ENCODE measurements around the gene FERMT1. TPM values are rescaled to one million over a fixed set of nuclear protein-coding genes. Genes with fewer than 3 reads are reported as not detected.

The FERMT1 gene
- total RNA-seq (2022): 25.5 and 43.1 TPM in 2 replicates
- Bru-seq, nascent RNA: percentile 69 among the genes with signal in this experiment
- BruChase-seq, experiment 1, labeled RNA remaining after a 6-hour chase: percentile 70 among the genes with signal in this experiment
- percentile 61 among the genes with signal in this experiment for BruChase-seq, experiment 2, labeled RNA remaining after a 2-hour chase
- long read RNA-seq, full-length matches to known transcripts: 2 of 10 reads
- long read RNA-seq, partial matches to known transcripts: 1 of 10 reads
- long read RNA-seq, other reads (novel, unspliced or antisense): 7 of 10 reads

GRCh38 chr20:6122873-6123648, at the start of gene FERMT1:
Gene FERMT1, minus strand, starts transcription at chr20:6123030. Its CDS starts 3,476 bp downstream, at chr20:6119554.
- peaks cover 12% of the 10 kb centered on the region for H3K4me1 Mint-ChIP-seq (ENCODE audit: insufficient read depth, unreplicated experiment)
- H3K36me3 Mint-ChIP-seq (ENCODE audit: insufficient read depth, unreplicated experiment): peaks cover 20% of the 10 kb centered on the region
- peak; percentile 84 for DNase-seq (ENCODE audit: unreplicated experiment)
- H3K4me3 Mint-ChIP-seq (ENCODE audit: unreplicated experiment): peak within 1 kb of the TSS; percentile 83
- intact Hi-C loops (cut with micrococcal nuclease): no loop called here
- no peaks in the 10 kb centered on the region for H3K27me3 Mint-ChIP-seq (ENCODE audit: insufficient read depth, unreplicated experiment)
- BruUV-seq (replicated peaks): TSS peak; percentile 87
- ChIA-PET POLR2A (interaction anchor here (0.5 to 4.3 kb wide), 35 partner anchors 8 to 1896 kb away, joined by 3 to 75 read pairs (median 3); partner anchors contain the start of genes BMP2, LRRN4, PCNA and TMX4), CTCF (interaction anchor here (0.6 to 2.0 kb wide), 13 partner anchors 8 to 1583 kb away, joined by 3 to 12 read pairs (median 4); no protein-coding TSS in a partner anchor)
- H3K9me3 Mint-ChIP-seq (ENCODE audit: unreplicated experiment): no peaks in the 10 kb centered on the region
- peak; percentile 22 for TF ChIP-seq CTCF (IDR thresholded peaks at IDR 0.05; ENCODE audit: unreplicated experiment)
- peak within 1 kb of the TSS; percentile 95 for H3K27ac Mint-ChIP-seq (ENCODE audit: low read depth, unreplicated experiment)

- no peaks in the 10 kb centered on the region for H3K4me1 Mint-ChIP-seq (ENCODE audit: insufficient read depth, unreplicated experiment)
- no peaks in the 10 kb centered on the region for H3K27me3 Mint-ChIP-seq (ENCODE audit: insufficient read depth, unreplicated experiment)
- no peak for TF ChIP-seq CTCF (IDR thresholded peaks at IDR 0.05; ENCODE audit: unreplicated experiment)
- POLR2A ChIA-PET: no interaction called here
- no peaks in the 10 kb centered on the region for H3K9me3 Mint-ChIP-seq (ENCODE audit: unreplicated experiment)
- BruUV-seq (replicated peaks): no TSS peak
- no peak overlapping the region for H3K27ac Mint-ChIP-seq (ENCODE audit: low read depth, unreplicated experiment)
- peak; percentile 32 for DNase-seq (ENCODE audit: unreplicated experiment)
- no peaks in the 10 kb centered on the region for H3K36me3 Mint-ChIP-seq (ENCODE audit: insufficient read depth, unreplicated experiment)
- intact Hi-C loops (cut with micrococcal nuclease): no loop called here
- no peak overlapping the region for H3K4me3 Mint-ChIP-seq (ENCODE audit: unreplicated experiment)
- CTCF ChIA-PET: interaction anchor here (0.5 to 3.0 kb wide), 16 partner anchors 8 to 1767 kb away, joined by 3 to 9 read pairs (median 4); no protein-coding TSS in a partner anchor
Observed at GRCh38 chr20:6169251-6169650, 46.4 kb upstream of the FERMT1 start.

- no peak for DNase-seq (ENCODE audit: unreplicated experiment)
- CTCF ChIA-PET: no interaction called here
- no peak for TF ChIP-seq CTCF (IDR thresholded peaks at IDR 0.05; ENCODE audit: unreplicated experiment)
- POLR2A ChIA-PET: no interaction called here
- intact Hi-C loops (cut with micrococcal nuclease): no loop called here
- Mint-ChIP-seq H3K27ac (ENCODE audit: low read depth, unreplicated experiment) (no peak overlapping the region), H3K4me3 (ENCODE audit: unreplicated experiment) (no peak overlapping the region), H3K9me3 (ENCODE audit: unreplicated experiment) (no peaks in the 10 kb centered on the region), H3K27me3 (ENCODE audit: insufficient read depth, unreplicated experiment) (no peaks in the 10 kb centered on the region), H3K4me1 (ENCODE audit: insufficient read depth, unreplicated experiment) (no peaks in the 10 kb centered on the region), H3K36me3 (ENCODE audit: insufficient read depth, unreplicated experiment) (no peaks in the 10 kb centered on the region)
- no TSS peak for BruUV-seq (replicated peaks)
Observed at GRCh38 chr20:6168204-6168603, 45.4 kb upstream of the FERMT1 start.

GRCh38 chr20:6165346-6165745, 42.5 kb upstream of the FERMT1 start:
- Mint-ChIP-seq H3K27ac (ENCODE audit: low read depth, unreplicated experiment) (no peak overlapping the region), H3K4me3 (ENCODE audit: unreplicated experiment) (no peak overlapping the region), H3K36me3 (ENCODE audit: insufficient read depth, unreplicated experiment) (no peaks in the 10 kb centered on the region), H3K4me1 (ENCODE audit: insufficient read depth, unreplicated experiment) (peaks cover 6% of the 10 kb centered on the region), H3K9me3 (ENCODE audit: unreplicated experiment) (no peaks in the 10 kb centered on the region), H3K27me3 (ENCODE audit: insufficient read depth, unreplicated experiment) (peaks cover 11% of the 10 kb centered on the region)
- no peak for TF ChIP-seq CTCF (IDR thresholded peaks at IDR 0.05; ENCODE audit: unreplicated experiment)
- intact Hi-C loops (cut with micrococcal nuclease): no loop called here
- CTCF ChIA-PET: interaction anchor here (0.6 kb wide), 1 partner anchor 652 kb away, joined by 3 read pairs; no protein-coding TSS in a partner anchor
- no TSS peak for BruUV-seq (replicated peaks)
- POLR2A ChIA-PET: no interaction called here
- DNase-seq (ENCODE audit: unreplicated experiment): no peak
